Kidney epithelial cell (primary cell): ENCODE measurements around the gene CASP3. TPM values are rescaled to one million over a fixed set of nuclear protein-coding genes. Genes with fewer than 3 reads are reported as not detected.

Experiments
- DNase-seq: peaks from one replicate; pipeline ENCODE4 v3.0.0-alpha.2; 2010; ENCODE audit warnings: low read depth
- H3K27me3 ChIP-seq: 2 replicates; pipeline ENCODE4 v1.6.0; 2011; ENCODE audit warnings: low read length; ENCODE audit not compliant: control insufficient read depth, insufficient read depth
- H3K36me3 ChIP-seq: 2 replicates; pipeline ENCODE4 v1.5.1; 2011; ENCODE audit warnings: low read length; ENCODE audit not compliant: control insufficient read depth, insufficient read depth
- H3K4me3 ChIP-seq: 2 replicates; pipeline ENCODE4 v1.5.1; 2011; ENCODE audit warnings: low read depth, mild to moderate bottlenecking, control low read depth, low read length
- total RNA-seq: library from RNA; depleted of rRNA; stranded (reverse); fragments of >200 nt; gene quantifications from 2 replicates; pipeline ENCODE4 v1.2.3, GENCODE V29; 2015
- TF ChIP-seq, protein P1 (sequence below): IDR thresholded peaks from 2 replicates; pipeline ENCODE4 v1.5.1; 2011; ENCODE audit warnings: mild to moderate bottlenecking, moderate library complexity, low read length, control low read depth, inconsistent platforms; ENCODE audit not compliant: insufficient read depth, poor library complexity, severe bottlenecking

CASP3 gene
- total RNA-seq, 1 donor from 2014 or later: 51.0 TPM

DNA sequence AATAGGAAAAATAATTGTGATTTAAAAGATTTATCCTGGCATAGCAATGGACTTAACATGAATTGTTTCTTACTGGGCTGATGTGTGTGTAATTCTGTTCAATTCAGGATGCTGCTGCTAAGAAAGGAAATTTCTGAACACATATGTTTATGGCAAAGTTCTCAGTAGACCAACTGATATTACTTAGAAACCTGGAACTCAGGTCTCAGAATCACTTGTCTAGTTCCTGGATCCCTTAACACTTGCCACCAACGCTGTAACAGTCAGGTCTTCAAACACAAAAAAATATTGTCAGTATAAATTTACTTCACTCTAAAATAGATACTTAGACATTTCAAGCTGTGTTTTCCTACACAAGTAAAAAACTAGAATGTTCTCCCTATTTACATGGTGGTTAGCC lies 5.5 kb downstream of the CASP3 start:
- DNase-seq: no peak
- TF ChIP-seq, protein P1, sequence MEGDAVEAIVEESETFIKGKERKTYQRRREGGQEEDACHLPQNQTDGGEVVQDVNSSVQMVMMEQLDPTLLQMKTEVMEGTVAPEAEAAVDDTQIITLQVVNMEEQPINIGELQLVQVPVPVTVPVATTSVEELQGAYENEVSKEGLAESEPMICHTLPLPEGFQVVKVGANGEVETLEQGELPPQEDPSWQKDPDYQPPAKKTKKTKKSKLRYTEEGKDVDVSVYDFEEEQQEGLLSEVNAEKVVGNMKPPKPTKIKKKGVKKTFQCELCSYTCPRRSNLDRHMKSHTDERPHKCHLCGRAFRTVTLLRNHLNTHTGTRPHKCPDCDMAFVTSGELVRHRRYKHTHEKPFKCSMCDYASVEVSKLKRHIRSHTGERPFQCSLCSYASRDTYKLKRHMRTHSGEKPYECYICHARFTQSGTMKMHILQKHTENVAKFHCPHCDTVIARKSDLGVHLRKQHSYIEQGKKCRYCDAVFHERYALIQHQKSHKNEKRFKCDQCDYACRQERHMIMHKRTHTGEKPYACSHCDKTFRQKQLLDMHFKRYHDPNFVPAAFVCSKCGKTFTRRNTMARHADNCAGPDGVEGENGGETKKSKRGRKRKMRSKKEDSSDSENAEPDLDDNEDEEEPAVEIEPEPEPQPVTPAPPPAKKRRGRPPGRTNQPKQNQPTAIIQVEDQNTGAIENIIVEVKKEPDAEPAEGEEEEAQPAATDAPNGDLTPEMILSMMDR: no peak
- no peaks in the 10 kb centered on the region for H3K27me3 ChIP-seq
- no peak overlapping the region for H3K4me3 ChIP-seq
- no peaks in the 10 kb centered on the region for H3K36me3 ChIP-seq

DNA sequence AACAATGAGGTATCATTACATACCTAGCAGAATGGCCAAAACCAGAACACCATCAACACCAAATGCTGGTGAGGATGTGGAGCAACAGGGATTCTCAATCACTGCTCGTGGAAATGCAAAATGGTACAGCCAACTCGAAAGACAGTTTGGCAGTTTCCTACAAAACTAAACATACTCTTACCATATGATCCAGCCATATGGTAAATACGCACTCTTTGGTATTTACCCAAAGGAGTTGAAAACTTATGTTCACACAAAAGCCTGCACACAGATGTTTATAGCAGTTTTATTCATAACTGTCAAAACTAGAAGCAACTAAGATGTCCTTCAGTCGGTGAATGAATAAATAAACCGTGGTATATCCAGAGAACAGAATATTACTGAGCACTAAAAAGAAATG lies 7.8 kb downstream of the CASP3 start:
- DNase-seq: no peak
- TF ChIP-seq, protein P1: no peak
- Histone ChIP-seq H3K36me3 (no peaks in the 10 kb centered on the region), H3K27me3 (no peaks in the 10 kb centered on the region), H3K4me3 (no peak overlapping the region)

DNA sequence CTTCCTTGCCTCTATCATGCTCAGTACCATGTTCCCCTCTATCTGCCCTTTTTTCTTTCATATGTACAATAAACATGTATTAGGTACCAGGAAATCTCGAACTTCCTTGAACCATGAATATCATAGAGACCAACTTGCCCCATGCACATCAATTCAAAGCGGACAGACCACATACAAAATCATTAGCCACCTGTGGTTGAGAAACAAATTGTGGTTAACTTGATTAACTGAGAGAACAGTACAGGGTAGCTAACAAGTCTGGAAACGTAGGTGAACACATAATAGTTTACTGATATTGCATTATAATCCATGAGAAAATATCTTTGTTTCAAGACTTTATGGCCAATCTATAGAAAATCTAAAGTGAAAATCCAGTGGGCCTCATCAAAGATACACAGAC lies 8.2 kb downstream of the CASP3 start:
- DNase-seq: no peak
- Histone ChIP-seq H3K27me3 (no peaks in the 10 kb centered on the region), H3K36me3 (no peaks in the 10 kb centered on the region), H3K4me3 (no peak overlapping the region)
- TF ChIP-seq, protein P1: no peak

DNA sequence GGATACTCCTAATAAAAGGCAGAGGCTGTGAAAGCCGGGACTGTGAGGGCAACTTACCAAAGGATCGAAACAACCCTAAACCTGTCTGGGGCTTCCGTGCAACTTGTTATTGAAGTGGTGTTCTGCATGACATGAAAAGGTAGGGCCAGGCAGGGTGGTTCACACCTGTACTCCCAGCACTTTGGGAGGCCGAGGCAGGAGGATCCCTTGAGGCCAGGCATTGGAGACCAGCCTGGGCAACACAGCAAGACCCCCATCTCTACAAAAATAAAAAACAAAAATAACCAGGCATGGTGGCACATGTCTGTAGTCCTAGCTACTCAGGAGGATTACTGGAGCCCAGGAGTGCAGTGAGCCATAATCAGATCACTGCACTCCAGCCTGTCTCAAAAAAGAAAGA lies 12.3 kb downstream of the CASP3 start:
- TF ChIP-seq, protein P1: no peak
- Histone ChIP-seq H3K36me3 (no peaks in the 10 kb centered on the region), H3K27me3 (no peaks in the 10 kb centered on the region), H3K4me3 (no peak overlapping the region)
- no peak for DNase-seq

DNA sequence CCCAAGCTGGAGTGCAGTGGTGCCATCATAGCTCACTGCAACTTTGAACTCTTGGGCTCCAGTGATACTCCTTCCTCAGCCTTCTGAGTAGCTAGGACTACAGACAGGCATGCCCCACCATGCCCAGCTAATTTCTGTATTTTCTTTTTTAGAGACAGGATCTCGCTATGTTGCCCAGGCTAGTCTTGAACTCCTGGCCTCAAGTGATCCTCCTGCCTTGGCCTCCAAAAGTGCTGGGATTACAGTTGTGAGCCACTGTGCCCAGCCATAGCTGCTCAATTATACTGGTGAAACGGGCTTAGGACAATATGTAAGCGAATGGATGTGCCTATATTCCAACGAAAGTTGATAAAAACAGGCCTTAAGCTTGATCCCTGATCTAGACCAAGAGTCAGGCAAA lies 13.1 kb downstream of the CASP3 start:
- H3K36me3 ChIP-seq: no peaks in the 10 kb centered on the region
- DNase-seq: no peak
- H3K4me3 ChIP-seq: no peak overlapping the region
- no peaks in the 10 kb centered on the region for H3K27me3 ChIP-seq
- TF ChIP-seq, protein P1: no peak

DNA sequence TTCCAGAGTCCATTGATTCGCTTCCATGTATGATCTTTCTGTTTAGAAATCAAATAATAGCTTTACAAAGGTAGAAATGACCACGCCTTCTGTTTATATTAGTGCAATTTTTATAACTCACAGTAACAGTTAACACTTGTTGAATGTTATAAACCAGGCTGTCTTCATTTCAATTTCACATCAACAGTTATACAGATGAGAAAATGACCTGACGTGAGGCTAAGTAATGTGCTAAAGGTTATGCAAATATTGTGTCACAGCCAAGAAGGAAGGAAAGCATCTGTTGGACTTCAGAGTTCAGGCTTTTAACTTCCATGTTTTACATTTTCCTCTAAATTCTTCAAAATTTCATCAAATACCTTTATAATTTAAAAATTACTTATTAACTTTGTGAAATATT lies 13.9 kb downstream of the CASP3 start:
- Histone ChIP-seq H3K4me3 (no peak overlapping the region), H3K27me3 (no peaks in the 10 kb centered on the region), H3K36me3 (peaks cover 1% of the 10 kb centered on the region)
- TF ChIP-seq, protein P1: no peak
- no peak for DNase-seq
